Purkinje cell (primary cell): Measurements from ENCODE around the gene ADAD1. TPM values are rescaled to one million over a fixed set of nuclear protein-coding genes. Genes with fewer than 3 reads are reported as not detected.

Experiments used
- polyA plus RNA-seq: library from polyadenylated mRNA; unstranded; fragments of >200 nt; fragmentation: Nextera tagmentation; gene quantifications from 2 replicates; pipeline ENCODE4 v1.2.1, GENCODE V29; 2014

ADAD1 gene
- not detected in 2 replicates for polyA plus RNA-seq

GRCh38 chr4:122378711-122379110, at the start of gene ADAD1:
TSS of gene ADAD1 (plus strand) at chr4:122379011. CDS start at chr4:122380070, 1,059 bp downstream.

GRCh38 chr4:122456231-122457116, 77.7 kb downstream of the ADAD1 start, which contains the start of gene IL2:
TSS of gene IL2 (minus strand) at chr4:122456725. CDS start at chr4:122456440, 285 bp downstream.

Other genes with a start within 250 kb of the ADAD1 start
- gene BLTP1, start 226.7 kb upstream of the ADAD1 start, polyA plus RNA-seq, result 87.3 and 89.8 TPM in 2 replicates
- not detected in 2 replicates for gene IL2, start 77.7 kb downstream of the ADAD1 start, polyA plus RNA-seq
- gene IL21, start 242.1 kb downstream of the ADAD1 start, polyA plus RNA-seq, result not detected in 2 replicates